ENCODE data around the gene PZP.

Gene PZP

DNA sequence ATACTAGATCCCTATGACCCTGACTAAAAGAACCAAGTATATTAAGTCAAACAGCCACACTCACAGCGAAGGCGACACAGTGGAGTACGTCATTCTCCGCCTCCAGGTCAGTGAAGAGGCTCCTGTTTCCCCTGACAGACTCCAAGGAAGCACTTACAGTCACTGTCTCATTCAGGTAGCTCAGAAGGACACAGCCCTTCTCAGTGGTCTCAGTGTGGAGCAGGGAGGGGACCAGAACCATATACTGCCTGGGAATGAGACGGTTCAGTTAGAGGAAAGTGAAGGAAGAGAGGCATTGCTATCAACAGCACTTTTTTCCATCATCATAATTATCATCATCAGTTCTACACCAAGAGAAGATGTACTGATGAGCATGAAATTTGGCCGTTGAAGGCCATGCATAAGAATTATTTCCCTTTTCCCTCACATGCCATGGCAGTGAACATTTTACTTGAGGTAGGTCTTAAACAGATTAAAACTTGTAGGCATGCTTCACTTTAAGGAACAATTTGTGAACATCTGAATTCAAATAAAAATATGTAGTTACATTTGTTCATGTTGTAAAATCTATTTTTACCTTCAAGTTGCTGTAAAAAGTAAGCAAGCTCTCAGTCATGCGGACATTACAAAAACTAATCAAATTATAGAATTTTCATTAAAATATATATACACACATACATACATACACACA, 94.8 kb downstream of the PZP start:
- Histone ChIP-seq H3K4me3 (replicated peaks; ENCODE audit: insufficient read depth, low read length) (no peak overlapping the region), H3K27me3 (ENCODE audit: insufficient read depth, poor library complexity, severe bottlenecking) (no peaks in the 10 kb centered on the region), H3K27ac (replicated peaks) (no peak overlapping the region)
- TF ChIP-seq POLR2AphosphoS5 (IDR thresholded peaks at IDR 0.05; ENCODE audit: low read depth) (no peak), SPI1 (IDR thresholded peaks at IDR 0.05; ENCODE audit: borderline replicate concordance, low read depth) (no peak), CTCF (IDR thresholded peaks at IDR 0.05; ENCODE audit: insufficient read depth, low read length) (no peak), GABPA (IDR thresholded peaks at IDR 0.05; ENCODE audit: low read depth) (no peak)
- TF ChIP-seq, protein P1, sequence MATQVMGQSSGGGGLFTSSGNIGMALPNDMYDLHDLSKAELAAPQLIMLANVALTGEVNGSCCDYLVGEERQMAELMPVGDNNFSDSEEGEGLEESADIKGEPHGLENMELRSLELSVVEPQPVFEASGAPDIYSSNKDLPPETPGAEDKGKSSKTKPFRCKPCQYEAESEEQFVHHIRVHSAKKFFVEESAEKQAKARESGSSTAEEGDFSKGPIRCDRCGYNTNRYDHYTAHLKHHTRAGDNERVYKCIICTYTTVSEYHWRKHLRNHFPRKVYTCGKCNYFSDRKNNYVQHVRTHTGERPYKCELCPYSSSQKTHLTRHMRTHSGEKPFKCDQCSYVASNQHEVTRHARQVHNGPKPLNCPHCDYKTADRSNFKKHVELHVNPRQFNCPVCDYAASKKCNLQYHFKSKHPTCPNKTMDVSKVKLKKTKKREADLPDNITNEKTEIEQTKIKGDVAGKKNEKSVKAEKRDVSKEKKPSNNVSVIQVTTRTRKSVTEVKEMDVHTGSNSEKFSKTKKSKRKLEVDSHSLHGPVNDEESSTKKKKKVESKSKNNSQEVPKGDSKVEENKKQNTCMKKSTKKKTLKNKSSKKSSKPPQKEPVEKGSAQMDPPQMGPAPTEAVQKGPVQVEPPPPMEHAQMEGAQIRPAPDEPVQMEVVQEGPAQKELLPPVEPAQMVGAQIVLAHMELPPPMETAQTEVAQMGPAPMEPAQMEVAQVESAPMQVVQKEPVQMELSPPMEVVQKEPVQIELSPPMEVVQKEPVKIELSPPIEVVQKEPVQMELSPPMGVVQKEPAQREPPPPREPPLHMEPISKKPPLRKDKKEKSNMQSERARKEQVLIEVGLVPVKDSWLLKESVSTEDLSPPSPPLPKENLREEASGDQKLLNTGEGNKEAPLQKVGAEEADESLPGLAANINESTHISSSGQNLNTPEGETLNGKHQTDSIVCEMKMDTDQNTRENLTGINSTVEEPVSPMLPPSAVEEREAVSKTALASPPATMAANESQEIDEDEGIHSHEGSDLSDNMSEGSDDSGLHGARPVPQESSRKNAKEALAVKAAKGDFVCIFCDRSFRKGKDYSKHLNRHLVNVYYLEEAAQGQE (IDR thresholded peaks at IDR 0.05; ENCODE audit: insufficient replicate concordance, low read depth): no peak
- DNase-seq (ENCODE audit: low read depth in 1 of 2, low spot score in 1 of 2): no peak

- no peak overlapping the region for H3K4me3 ChIP-seq (replicated peaks; ENCODE audit: insufficient read depth, low read length)
- no peak overlapping the region for H3K27ac ChIP-seq (replicated peaks)
- no peaks in the 10 kb centered on the region for H3K27me3 ChIP-seq (ENCODE audit: insufficient read depth, poor library complexity, severe bottlenecking)
- TF ChIP-seq CTCF (IDR thresholded peaks at IDR 0.05; ENCODE audit: insufficient read depth, low read length) (no peak), POLR2AphosphoS5 (IDR thresholded peaks at IDR 0.05; ENCODE audit: low read depth) (no peak), SPI1 (IDR thresholded peaks at IDR 0.05; ENCODE audit: borderline replicate concordance, low read depth) (no peak), GABPA (IDR thresholded peaks at IDR 0.05; ENCODE audit: low read depth) (no peak)
- TF ChIP-seq, protein P1 (IDR thresholded peaks at IDR 0.05; ENCODE audit: insufficient replicate concordance, low read depth): no peak
- DNase-seq (ENCODE audit: low read depth in 1 of 2, low spot score in 1 of 2): no peak
Measured at GRCh38 chr12:9112076-9112853, 95.9 kb downstream of the PZP start.

DNA sequence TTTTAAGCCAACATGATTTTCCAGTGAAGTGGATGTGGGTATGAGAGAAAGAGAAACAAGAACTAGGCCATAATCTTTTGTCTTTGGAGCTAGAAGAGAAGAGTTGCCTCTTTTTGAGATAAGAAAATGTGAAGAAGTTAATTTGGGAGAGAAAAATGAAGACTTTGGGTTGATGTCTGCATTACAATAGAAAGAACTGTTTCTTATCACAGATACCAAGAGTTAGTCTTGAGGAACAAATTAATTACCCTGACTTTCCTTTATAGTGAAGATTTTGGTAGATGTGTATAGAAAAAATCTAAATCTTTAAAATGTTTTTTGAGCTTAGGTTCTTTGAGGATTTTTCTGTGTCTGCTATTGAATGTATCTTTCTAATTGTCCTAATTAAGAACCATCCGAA, 96.7 kb downstream of the PZP start:
- no peak overlapping the region for H3K27ac ChIP-seq (replicated peaks)
- no peaks in the 10 kb centered on the region for H3K27me3 ChIP-seq (ENCODE audit: insufficient read depth, poor library complexity, severe bottlenecking)
- H3K4me3 ChIP-seq (replicated peaks; ENCODE audit: insufficient read depth, low read length): no peak overlapping the region
- no peak for TF ChIP-seq POLR2AphosphoS5 (IDR thresholded peaks at IDR 0.05; ENCODE audit: low read depth)
- no peak for TF ChIP-seq SPI1 (IDR thresholded peaks at IDR 0.05; ENCODE audit: borderline replicate concordance, low read depth)
- TF ChIP-seq GABPA (IDR thresholded peaks at IDR 0.05; ENCODE audit: low read depth): no peak
- TF ChIP-seq, protein P1 (IDR thresholded peaks at IDR 0.05; ENCODE audit: insufficient replicate concordance, low read depth): no peak
- no peak for TF ChIP-seq CTCF (IDR thresholded peaks at IDR 0.05; ENCODE audit: insufficient read depth, low read length)
- no peak for DNase-seq (ENCODE audit: low read depth in 1 of 2, low spot score in 1 of 2)
